Endometrial microvascular endothelial cells (primary cell): ENCODE measurements around the gene GNAL. TPM values are rescaled to one million over a fixed set of nuclear protein-coding genes. Genes with fewer than 3 reads are reported as not detected.
"Not testable (repeated sequence)": the region's sequence is repeated elsewhere in the genome, so short reads cannot be mapped to it uniquely, and the experiment has no call there.

Experiments
- in situ Hi-C: cut with HindIII; loops from 2 replicates; pipeline ENCODE4 v1.10.0; 2017; ENCODE audit warnings: low sequenced_read_pairs, low pct_unique_long_range_greater_than_20kb; ENCODE audit errors: inconsistent ontology term
- total RNA-seq: library from RNA; depleted of rRNA; stranded (reverse); fragments of >200 nt; gene quantifications from one replicate; pipeline ENCODE4 v1.2.3, GENCODE V29; 2015; ENCODE audit errors: inconsistent ontology term

The GNAL gene
- total RNA-seq, 1 donor from 2014 or later: 1.2 TPM

DNA sequence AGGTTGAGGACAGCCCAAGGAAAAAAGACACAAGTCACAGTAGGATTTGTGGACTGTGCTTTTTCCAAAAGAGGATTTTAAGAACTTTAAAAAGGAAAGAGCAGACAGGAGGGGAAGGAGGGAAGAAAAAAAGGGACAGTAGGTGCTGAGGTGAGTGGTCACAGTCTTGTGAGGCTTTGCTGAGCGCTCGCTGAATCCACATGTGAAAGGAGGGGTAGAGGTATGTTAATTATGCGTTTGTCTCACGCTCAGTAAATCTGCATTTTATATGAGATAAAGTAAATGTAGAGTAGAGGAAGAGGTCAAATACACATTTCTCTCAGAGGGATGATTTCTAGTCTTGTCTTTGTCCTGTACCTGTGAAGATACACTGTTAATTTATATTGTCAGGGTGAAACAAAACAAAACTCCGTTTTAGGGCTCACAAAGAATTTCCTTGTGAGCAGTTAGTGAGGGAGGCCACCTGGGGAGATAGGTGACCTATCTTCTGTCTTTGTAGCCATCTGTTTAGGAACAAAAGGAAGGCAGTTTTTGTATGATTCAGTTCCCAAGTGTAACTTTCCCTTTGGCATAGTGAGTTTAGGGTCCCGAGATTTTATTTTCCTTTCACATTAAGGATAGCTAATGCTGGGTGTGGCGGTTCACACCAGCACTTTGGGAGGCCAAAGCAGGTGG lies 25.3 kb downstream of the GNAL start:
- in situ Hi-C loops: no loop called here

DNA sequence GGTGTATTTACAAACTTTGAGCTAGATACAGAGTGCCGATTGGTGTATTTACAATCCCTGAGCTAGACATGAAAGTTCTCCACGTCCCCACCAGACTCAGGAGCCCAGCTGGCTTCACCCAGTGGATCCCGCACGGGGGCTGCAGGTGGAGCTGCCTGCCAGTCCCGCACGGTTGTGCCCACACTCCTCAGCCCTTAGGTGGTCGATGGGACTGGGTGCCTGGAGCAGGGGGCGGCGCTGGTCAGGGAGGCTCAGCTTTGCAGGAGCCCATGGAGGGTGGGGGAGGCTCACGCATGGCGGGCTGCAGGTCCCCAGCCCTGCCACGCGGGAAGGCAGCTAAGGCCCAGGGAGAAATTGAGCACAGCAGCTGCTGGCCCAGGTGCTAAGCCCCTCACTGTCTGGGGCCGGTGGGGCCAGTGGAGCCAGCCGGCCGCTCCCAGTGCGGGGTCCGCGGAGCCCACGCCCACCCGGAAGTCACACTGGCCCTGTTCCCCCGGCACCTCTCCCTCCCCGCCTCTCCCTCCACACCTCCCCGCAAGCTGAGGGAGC lies 27.8 kb downstream of the GNAL start:
- in situ Hi-C loops: not testable (repeated sequence)

DNA sequence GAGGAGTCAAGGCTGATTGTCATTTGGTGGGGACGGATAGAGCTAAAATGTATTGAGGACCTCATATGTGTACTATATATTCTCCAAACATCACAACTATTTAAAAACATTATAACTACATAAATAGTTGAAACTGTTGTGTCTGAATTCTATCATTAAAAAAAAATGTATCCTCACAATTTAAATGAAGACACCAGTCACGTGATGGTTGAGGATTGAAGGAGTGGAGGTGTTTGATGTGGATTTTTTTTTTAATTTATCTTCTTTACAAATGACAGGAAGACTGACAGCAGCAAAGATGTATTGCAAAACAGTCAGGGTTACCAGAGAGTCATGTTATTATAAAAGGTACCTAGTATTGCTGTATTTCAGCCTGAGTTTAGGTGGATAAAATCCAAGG lies 30.0 kb downstream of the GNAL start:
- in situ Hi-C loops: no loop called here

DNA sequence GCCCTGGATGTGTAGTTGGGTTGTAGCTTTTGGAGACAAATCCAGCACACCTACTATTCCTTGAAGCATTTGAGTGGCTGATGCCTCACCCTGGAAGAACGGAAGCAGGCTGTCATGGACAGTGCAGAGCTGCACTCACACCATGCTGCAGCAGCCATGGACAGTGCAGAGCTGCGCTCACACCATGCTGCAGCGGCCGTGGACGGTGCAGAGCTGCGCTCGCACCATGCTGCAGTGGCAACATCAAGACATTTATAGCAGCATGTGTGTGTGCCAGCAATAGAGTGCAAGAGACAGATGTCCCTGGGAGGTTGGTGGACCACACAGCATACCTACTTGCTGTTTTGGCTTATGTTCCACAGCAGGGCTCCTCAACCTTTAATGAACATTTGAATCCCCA lies 30.6 kb downstream of the GNAL start:
- in situ Hi-C loops: no loop called here

DNA sequence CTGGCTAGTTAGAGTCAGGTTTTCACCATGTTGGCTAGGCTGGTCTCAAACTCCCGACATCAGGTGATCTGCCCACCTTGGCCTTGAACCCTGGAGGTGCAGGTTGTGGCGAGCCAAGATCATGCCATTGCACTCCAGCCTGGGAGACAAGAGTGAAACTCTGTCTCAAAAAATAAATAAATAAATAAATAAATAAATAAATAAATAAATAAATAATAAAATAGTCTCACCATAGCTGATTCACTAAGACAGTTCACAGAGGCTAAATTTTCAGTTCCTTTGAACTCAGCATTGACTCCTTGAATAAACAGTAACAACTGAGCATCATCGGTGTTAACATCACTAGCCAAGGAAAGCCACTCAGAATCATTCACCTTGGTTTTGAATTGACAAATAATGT lies 32.7 kb downstream of the GNAL start:
- in situ Hi-C loops: no loop called here

DNA sequence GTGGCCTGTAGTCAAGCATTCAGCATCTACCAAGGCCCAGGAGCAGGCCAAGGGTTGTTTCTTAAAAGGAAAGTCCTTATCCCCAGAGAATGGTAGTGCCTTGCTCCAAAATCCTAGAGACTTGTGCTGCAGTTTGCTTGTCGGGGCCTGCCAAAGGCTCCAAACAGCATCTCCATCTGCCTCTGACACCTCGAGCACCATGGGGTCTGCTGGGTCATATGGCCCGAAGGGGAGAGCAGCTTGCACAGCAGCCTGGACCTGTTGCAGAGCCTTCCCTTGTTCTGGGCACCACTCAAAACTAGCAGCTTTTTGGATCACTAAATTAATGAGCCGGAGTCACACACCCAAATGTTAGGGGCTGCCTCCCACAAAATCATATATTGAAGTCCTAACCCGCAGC lies 35.7 kb downstream of the GNAL start:
- in situ Hi-C loops: no loop called here

DNA sequence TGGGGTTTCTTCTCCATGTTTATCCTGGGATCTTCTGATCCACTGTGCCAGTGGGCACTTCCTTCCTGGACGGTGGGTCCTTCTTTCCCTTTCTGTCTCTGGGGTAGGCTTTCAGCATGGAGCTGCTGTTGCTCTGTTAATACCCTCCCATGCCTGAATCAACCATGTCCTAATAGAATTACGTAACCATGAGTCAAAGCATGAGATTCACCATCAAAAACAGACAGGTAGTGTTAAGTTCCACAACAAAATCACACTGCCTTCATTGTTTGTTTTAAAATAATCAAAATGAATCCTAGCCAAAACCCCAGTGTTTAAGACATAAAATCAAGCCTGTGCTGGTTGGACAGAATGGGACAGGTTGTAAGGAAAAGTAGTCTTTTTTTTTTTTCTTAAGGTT lies 37.5 kb downstream of the GNAL start:
- in situ Hi-C loops: no loop called here

DNA sequence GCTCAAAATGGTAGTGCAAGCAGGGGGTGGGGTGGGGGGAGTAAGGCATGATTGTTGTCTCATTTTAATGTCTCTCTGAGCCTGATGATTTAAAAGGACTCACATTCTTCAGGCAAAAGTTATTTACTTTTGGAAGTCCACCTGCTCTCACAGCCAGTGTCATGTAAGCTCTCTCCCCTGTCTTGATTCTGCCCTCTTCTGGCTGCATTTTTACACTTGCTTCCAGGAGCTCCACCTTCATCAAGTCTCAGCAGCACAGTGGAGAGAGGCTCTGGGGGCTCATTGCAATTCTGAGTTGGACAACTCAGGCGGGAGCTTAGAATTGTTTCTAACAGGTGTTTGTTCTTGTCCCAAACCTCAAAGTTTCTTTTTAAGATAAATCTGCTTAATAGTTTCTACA lies 39.2 kb downstream of the GNAL start:
- in situ Hi-C loops: no loop called here

DNA sequence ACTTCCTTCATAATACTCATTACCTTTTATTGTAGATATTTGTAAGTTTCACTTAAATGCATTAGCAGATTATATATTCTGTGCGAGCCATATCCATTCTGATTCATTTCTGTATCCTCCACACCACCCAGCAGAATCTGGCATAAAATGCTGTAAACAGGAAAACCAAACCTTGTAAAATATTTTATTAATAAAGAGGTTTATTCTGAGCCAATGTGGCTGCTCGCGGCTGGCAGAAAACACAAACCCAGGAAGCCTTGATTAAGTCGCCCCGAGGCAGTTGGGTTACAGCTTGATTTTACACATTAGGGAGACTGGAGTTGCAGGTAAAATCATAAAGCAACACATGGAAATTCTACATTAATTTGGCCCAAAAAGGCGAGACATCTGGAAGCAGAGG lies 40.5 kb downstream of the GNAL start:
- in situ Hi-C loops: no loop called here

DNA sequence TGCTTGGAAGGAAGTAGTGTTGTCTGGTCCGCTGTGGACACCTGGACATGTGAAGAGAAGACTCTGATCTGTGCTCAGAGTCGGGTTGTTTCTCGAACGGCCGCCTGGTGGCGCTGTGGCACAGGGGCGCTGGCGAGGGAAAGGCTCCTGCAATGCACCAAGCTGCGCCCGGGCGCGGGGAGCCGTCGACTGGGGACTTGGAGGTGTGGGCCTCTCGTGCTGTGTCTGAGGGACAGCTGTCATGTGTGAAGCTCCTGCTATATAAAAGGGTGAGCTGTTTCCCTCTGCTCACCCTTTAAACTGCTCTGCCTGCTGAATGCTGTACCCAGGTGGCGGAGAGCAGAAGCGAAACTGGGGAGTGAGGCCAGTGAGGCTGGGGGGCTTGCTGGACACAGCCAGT lies 44.0 kb downstream of the GNAL start:
- in situ Hi-C loops: no loop called here

DNA sequence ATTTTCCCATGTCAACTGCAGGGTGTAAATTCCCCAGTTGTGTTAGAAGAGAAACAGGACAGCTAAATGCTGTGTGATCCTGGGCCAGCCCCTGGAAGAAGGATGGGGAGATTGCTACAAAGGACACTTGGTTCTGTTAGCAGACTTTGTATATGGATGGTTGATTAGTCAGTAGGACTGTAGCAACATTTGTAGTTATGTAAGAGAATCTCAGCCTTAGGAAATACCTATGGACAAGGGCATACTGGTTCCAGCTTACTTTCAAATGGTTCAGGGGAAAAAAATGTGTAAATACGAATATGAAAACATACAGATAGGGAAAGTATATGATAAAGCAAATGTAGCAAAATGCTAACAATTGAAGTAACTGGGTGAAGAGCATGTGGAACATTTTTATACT lies 47.6 kb downstream of the GNAL start:
- in situ Hi-C loops: no loop called here

DNA sequence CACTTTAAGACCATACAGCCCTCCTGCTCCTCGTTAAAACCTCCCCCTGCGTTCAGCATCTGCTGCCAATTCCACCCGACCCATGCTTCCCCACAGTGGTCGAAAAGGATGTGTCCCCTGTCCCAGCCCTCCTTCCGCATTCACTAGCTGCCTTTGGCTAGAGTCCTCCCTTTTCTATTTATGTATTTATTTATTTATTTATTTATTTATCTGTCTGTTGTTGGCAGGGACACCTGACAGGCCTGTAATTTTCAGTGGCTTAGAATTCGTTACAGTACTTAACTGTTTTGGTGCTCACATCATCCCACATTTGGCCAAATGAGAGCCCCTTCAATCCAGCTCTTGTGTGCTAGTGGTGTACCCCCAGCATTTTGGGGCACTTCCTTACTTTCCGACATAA lies 50.8 kb downstream of the GNAL start:
- in situ Hi-C loops: no loop called here

DNA sequence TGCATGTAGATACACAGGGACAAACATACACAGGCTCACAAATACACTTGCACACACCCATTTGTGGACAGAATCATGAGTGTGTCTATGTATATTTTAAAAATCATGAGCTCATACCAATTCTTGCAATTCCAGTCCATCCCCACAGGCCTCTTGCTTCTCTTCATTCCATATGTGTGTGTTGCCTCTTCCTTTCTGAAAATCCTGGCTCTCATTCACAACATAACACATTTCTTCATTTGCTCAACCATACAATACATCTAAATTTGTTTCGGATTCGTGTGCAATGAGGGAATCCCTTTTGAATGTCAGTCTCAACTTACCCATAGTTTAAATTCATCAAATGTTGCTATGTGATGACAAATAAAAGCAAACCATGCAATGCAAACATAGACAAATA lies 51.4 kb downstream of the GNAL start:
- in situ Hi-C loops: no loop called here

DNA sequence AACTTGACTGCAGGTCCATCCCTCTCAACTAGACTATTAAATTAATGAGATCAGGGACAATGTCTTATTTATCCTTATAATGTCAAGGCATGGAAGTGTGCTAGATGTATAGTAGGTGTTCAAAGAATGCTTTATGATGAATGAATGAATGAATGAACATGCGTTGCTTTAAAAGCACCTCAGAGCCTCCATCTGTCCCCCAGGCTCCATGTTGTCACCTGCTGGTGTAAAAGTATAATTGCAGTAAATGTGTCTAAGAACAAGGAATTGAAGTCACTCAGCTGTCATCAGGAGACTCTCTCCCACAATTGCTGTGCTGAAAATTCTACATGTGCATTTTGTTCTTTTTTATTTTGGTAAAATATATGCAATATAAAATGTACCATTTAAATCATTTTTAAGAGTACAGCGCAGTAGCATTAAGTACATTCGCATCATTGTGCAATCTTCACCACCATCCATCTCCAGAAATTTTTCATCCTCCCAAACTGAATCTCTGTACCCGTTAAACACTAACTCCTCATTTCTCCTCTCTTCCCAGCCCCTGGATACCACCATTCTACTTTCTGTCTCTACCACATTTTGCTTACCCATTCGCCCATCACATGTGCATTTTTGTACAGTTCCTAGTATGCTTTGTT lies 52.6 kb downstream of the GNAL start:
- in situ Hi-C loops: no loop called here

DNA sequence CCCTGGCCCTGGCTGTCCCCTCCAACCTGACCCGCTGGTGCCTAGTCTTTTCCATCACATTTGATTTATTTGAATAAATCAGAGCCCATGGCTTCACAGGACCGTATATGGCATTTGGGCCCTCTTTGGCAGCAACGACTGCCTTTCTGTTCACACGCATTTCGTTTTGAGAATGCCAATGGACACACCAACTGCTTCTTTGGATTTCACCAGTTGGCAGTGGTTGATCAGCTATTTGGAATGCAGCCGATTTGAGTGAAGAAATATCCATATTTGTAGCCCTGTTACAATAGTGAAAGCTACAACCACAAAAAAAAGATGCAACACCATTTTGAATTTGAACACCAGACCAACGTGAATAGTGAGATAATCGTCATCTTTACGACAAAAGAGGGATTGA lies 56.5 kb downstream of the GNAL start:
- in situ Hi-C loops: no loop called here

DNA sequence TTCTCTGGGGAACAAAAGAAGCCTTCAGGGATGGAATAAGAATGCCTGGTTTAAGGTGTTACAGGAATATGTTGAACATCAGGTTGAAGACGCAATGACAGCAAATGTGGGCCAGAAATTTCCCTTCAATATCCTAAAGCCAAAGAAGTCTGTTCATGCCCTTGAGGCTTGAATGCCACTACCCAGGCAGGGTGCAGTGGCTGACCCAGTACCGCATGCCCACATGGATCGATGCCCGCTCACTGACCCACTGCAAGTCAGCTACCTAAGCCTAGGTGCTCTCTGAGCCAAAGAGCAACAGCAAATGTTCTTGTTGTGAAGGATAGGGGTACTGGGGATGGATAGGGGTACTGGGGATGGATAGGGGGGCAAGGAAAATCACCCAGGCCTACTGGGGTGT lies 58.2 kb downstream of the GNAL start:
- in situ Hi-C loops: no loop called here

DNA sequence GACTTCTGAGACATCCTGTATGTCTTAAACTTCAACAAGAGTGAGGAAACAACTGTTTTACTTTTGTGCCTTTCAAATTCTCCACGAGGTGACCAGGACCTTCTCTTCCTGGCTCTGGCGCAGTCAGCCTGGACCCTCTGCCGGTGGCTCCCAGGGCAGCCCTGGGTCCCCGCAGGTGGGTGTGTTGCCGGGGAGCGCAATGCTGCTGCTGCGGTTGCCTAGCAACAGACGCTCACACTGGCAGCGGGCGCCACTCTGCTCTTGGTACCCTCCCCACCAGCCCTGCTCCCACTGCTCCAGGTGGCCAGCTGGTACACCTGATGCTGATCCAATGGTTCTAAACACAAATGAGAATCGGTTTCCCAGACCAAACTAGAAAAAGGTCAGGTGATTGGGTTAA lies 58.7 kb downstream of the GNAL start:
- in situ Hi-C loops: no loop called here

DNA sequence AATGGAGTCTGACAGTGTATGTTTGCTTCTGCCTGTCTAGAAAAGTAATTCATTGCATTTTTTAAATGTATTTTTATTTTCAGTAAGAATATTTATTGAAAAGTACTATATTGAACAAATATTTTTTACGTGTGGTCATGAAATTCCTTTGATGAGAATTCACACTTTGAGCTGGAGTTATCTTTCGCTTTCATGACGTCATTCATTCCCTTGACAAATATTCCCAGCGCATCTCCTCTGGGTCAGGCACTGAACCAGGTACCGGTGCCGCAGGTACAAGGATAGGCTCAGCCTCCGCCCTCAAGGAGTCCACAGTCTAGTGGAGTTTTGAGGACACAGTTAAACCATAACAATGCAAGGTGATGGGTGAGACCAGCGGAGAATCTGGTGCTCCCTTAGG lies 60.2 kb downstream of the GNAL start:
- in situ Hi-C loops: no loop called here

DNA sequence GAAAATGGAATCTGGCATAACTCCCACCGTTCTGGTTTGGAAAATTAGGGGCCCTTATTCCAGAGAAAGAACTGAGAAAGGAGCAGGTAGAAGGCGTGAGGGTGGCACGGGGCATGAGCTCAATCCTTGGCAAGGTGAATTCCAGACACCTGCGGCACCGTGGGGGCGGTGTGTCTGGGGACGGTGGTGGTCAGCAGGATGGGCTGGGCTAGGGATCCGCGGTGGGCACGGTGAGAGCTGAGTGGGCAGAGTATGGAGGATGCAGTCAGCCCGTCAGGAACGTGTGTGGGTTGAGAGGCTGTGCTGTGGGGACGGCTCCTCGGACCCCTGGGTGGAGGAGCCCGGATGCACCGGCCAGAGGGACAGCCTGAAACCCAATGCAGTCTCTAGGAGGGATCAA lies 61.1 kb downstream of the GNAL start:
- in situ Hi-C loops: no loop called here

DNA sequence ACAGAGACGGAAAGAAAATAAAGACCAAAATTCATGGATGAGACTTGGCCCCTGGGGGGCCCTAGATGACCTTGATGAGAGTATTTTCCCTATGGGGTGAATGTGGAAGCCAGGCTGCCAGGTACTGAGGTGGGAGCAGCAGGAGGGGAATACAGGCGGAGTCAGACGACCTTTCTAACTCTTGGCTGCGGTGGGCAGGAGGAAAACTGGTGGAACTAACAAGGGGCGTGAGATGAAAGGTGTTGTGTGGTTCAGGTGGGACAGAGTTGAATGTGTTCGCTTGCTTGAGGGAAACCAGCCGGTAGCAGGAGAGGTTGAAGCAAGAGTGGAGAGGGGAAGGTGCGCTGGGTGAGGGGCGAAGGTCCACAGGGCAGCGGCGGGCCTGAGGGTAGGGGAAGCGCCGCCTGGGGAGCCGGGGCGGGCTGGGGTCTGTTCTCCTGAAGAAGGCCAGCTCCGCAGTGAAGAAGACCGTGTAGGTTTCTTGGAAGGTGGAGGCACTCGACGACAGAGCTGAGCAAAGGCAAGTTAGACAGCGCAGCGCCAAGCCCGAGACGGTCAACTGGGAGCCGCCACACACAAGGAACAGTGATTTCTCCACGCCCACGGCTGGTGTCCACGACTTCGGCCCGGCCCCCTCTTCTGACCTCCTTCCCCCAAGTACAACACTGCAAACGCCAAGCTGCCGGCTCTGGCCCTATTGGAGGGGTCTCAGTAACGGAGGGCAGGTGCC lies 61.7 kb downstream of the GNAL start:
- in situ Hi-C loops: no loop called here
